GM23248 (cell line): ENCODE data around the gene FGF14. TPM values are rescaled to one million over a fixed set of nuclear protein-coding genes. Genes with fewer than 3 reads are reported as not detected.
A peak's percentile ranks its signal among the peaks of the same experiment; 100 is the strongest.

Source experiments
- DNase-seq: peaks from one replicate; pipeline ENCODE4 v3.0.0-alpha.2; 2015
- H2AFZ ChIP-seq: fragments of 200-600 bp; sonication (generic); 2 replicates; pipeline ENCODE4 v1.6.1; 2016; ENCODE audit warnings: antibody characterized with exemption
- H3F3A ChIP-seq: fragments of 200-600 bp; sonication (generic); 2 replicates; pipeline ENCODE4 v1.6.1; 2016; ENCODE audit warnings: mild to moderate bottlenecking, antibody characterized with exemption, mixed run types; ENCODE audit not compliant: insufficient read depth
- H3K27ac ChIP-seq: fragments of 200-600 bp; sonication (generic); 2 replicates; pipeline ENCODE4 v1.5.1; 2016; ENCODE audit warnings: mild to moderate bottlenecking
- H3K27me3 ChIP-seq: fragments of 200-600 bp; sonication (generic); replicated peaks from 2 replicates; pipeline ENCODE4 v1.6.1; 2016; ENCODE audit warnings: mild to moderate bottlenecking; ENCODE audit not compliant: insufficient read depth
- H3K36me3 ChIP-seq: fragments of 200-600 bp; sonication (generic); 2 replicates; pipeline ENCODE4 v1.6.1; 2016; ENCODE audit warnings: low read depth, mild to moderate bottlenecking
- H3K4me1 ChIP-seq: fragments of 200-600 bp; sonication (generic); 2 replicates; pipeline ENCODE4 v1.6.1; 2016; ENCODE audit warnings: mild to moderate bottlenecking; ENCODE audit not compliant: insufficient read depth
- H3K4me2 ChIP-seq: fragments of 200-600 bp; sonication (generic); one replicate; pipeline ENCODE4 v1.6.1; 2016; ENCODE audit warnings: mild to moderate bottlenecking; ENCODE audit not compliant: unreplicated experiment
- H3K4me3 ChIP-seq: fragments of 200-600 bp; sonication (generic); 2 replicates; pipeline ENCODE4 v1.5.1; 2016; ENCODE audit warnings: mild to moderate bottlenecking
- H3K79me2 ChIP-seq: fragments of 200-600 bp; sonication (generic); 2 replicates; pipeline ENCODE4 v1.6.1; 2016; ENCODE audit warnings: mild to moderate bottlenecking; ENCODE audit not compliant: insufficient read depth
- H3K9ac ChIP-seq: fragments of 200-600 bp; sonication (generic); 2 replicates; pipeline ENCODE4 v1.6.1; 2016; ENCODE audit warnings: mild to moderate bottlenecking
- H3K9me2 ChIP-seq: fragments of 200-600 bp; sonication (generic); 2 replicates; pipeline ENCODE4 v1.6.1; 2016; ENCODE audit warnings: mixed run types, mild to moderate bottlenecking, moderate library complexity; ENCODE audit not compliant: insufficient read depth
- H3K9me3 ChIP-seq: fragments of 200-600 bp; sonication (generic); one replicate; pipeline ENCODE4 v1.6.1; 2017; ENCODE audit warnings: low read depth
- H4K20me1 ChIP-seq: fragments of 200-600 bp; sonication (generic); 2 replicates; pipeline ENCODE4 v1.6.0; 2016; ENCODE audit not compliant: insufficient read depth
- EZH2 ChIP-seq: fragments of 200-600 bp; sonication (generic); IDR thresholded peaks from 2 replicates; pipeline ENCODE4 v1.6.1; 2018; ENCODE audit warnings: antibody characterized with exemption, mild to moderate bottlenecking; ENCODE audit not compliant: insufficient read depth, poor library complexity, severe bottlenecking
- EZH2phosphoT487 ChIP-seq: fragments of 200-600 bp; sonication (generic); IDR thresholded peaks from 2 replicates; pipeline ENCODE4 v1.6.1; 2018; ENCODE audit warnings: antibody characterized with exemption, moderate library complexity, mild to moderate bottlenecking, low read depth; ENCODE audit not compliant: insufficient read depth
- WGBS, 2 experiments: methylation state at CpG; one replicate each; pipeline ENCODE4 v1.1.6; 2015 to 2017; ENCODE audit warnings: low lambda C conversion rate in 2 of 2, low coverage in 1 of 2; ENCODE audit errors: missing lambda C conversion rate in 2 of 2; 5-methylcytosine and 5-hydroxymethylcytosine counted together
- in situ Hi-C: fragments of 300-500 bp; cut with MboI; formaldehyde crosslinking; loops from 2 replicates; pipeline ENCODE4 v1.15.0; 2020
- polyA plus RNA-seq: library from polyadenylated mRNA; unstranded; fragments of >200 nt; fragmentation: Nextera tagmentation; extraction: Ambion mirVana; gene quantifications from 2 replicates; pipeline ENCODE4 v1.2.1, GENCODE V29; 2016
- total RNA-seq: library from RNA; depleted of rRNA; stranded (reverse); fragments of >200 nt; shearing (Covaris generic); gene quantifications from 2 replicates; pipeline ENCODE4 v1.2.3, GENCODE V29; 2014

Gene FGF14
- total and polyA plus RNA-seq, 2 experiments from 2014 or later = 1.9 TPM; not detected in 1

DNA sequence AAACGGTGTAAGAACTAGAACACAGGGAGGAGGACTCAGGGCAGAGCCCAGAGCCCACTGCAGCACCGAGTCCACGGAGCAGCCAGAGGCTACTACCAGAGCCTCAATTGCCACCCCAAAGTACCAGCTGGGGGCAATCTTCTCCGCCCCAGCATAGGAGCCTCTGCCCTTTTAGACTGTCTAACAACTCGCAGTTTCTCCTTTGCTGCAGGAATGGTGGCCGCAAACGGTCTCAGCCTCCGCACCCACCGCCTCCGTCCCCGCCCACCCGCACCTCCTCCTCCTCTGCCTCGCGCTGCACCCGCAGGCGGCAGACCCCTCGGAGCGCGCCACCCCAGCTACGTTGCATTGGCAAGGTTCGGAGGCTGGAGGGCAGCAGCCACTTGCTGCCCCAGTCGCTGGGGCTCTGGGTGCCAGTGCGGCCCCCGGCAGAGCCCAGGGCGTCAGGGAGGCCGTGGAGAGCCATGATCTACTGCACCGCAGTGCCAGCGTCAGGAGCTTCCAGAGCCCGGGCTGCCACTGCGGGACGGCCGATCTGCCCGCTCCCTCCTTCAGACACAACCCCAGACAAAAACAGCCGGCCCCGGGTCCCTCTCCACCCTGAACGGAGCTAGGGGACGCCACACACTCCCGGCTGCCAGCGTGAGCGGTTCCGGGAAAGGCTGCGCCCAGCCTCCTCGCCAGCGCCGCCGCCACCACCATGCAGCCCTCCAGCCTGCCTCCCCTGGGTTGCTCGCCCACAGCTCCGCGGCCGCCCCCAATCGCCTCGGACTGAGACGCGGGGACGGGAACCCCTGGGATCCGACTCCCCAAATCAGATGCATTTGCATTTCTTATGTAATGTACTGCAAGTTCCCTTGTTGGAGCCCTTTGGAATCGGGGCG lies 1.8 kb downstream of the FGF14 start:
- H3F3A ChIP-seq = peaks cover 7% of the 10 kb centered on the region; the same call in 1 of the 2 replicates
- peaks cover 46% of the 10 kb centered on the region for H3K27me3 ChIP-seq
- no peak for TF ChIP-seq EZH2phosphoT487
- TF ChIP-seq EZH2 = no peak
- H3K9me2 ChIP-seq = no peaks in the 10 kb centered on the region
- in situ Hi-C loops = no loop called here
- H3K79me2 ChIP-seq = no peaks in the 10 kb centered on the region
- 1% methylated on average over 48 to 49 of the region's 58 CpGs for WGBS, 2 experiments
- H2AFZ ChIP-seq = peak overlapping the region; percentile 79
- peaks cover 5% of the 10 kb centered on the region for H3K4me1 ChIP-seq
- no peak overlapping the region for H3K27ac ChIP-seq
- H3K4me2 ChIP-seq = peak overlapping the region; percentile 75
- no peaks in the 10 kb centered on the region for H4K20me1 ChIP-seq
- H3K4me3 ChIP-seq = peak overlapping the region; percentile 54
- no peaks in the 10 kb centered on the region for H3K9me3 ChIP-seq
- H3K36me3 ChIP-seq = no peaks in the 10 kb centered on the region
- H3K9ac ChIP-seq = no peak overlapping the region
- peak; percentile 40 for DNase-seq

DNA sequence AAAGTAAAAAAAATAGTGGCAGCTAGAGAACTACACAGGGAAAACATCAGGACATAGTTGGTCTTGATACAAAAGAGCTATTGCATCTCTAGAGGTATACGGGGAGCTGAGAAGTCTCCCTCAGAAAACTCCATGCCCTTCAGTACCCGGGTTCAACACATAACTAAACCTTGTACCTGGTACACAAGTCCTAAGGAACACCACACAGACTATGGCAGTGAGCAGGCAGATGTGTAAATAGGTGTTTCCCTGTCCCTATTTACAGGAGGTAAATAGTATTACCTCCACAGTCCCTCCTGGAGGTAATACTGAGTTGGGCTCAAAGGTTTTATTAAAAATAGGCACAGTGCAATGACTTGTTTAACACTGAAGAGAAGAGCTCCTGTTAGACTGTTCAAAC lies 5.9 kb downstream of the FGF14 start:
- no peaks in the 10 kb centered on the region for H3F3A ChIP-seq
- H3K27me3 ChIP-seq = peaks cover 18% of the 10 kb centered on the region
- no peaks in the 10 kb centered on the region for H3K36me3 ChIP-seq
- no peak overlapping the region for H2AFZ ChIP-seq
- in situ Hi-C loops = no loop called here
- DNase-seq = no peak
- H3K4me3 ChIP-seq = no peak overlapping the region
- no peak overlapping the region for H3K9ac ChIP-seq
- no peaks in the 10 kb centered on the region for H3K79me2 ChIP-seq
- H3K4me2 ChIP-seq = no peak overlapping the region
- TF ChIP-seq EZH2phosphoT487 (no peak), EZH2 (no peak)
- no peaks in the 10 kb centered on the region for H4K20me1 ChIP-seq
- WGBS, 2 experiments = 69 to 70% methylated on average over 2 of the region's 2 CpGs
- H3K27ac ChIP-seq = no peak overlapping the region
- H3K9me3 ChIP-seq = no peaks in the 10 kb centered on the region
- H3K4me1 ChIP-seq = peaks cover 8% of the 10 kb centered on the region
- H3K9me2 ChIP-seq = no peaks in the 10 kb centered on the region

- 61 to 66% methylated on average over 10 of the region's 10 CpGs for WGBS, 2 experiments
- H3K27ac ChIP-seq = peak overlapping the region; percentile 12; the same call in 1 of the 2 replicates
- H3K27me3 ChIP-seq = peaks cover 13% of the 10 kb centered on the region
These were observed 6.7 kb downstream of the FGF14 start for GRCh38 chr13:102395174-102395573.

DNA sequence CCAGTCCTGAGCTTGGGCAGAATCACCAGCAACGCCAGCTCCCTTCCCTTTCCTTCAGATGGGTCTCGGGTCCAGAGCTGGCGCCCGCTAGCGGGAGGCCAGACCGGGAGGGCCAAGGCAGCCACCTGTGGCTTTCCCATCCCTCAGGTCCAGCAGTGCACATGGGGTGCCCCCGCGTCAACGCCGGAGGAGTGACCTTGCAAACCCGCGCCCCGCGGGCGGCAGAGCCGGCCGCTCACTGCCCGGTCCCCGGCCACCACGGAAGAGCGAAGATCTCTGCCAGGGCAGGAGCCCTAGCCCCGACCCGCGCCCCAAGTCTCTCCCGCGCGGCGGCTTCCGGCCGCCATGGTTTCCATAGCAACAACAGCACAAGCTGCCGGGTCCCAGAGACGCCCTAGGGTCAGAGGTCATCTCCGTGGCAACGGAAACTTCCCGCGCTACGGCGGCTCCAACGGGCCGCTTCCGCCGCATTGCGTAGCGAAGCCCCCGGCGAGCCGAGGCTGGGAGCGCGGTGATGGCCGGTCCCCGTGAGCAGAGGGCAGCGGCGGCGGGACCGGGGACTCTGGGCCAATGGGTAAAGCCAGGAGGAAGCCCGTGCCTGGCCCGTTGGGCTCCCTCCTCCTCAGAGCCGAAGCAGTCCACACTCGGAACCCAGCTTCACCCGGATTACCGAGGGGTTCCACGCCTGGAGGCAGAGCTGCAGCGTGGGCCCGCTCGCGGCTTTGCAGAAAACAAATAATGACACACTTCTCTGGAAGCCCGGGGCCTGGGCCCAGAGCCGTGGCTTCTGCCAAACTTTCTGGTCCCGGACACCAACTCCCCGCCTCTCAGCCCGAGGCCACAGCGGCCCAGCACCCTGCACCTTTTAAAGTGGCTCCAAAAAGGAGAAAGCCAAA lies 7.4 kb downstream of the FGF14 start:
- no peaks in the 10 kb centered on the region for H3K9me3 ChIP-seq
- peak; percentile 82 for DNase-seq

More at GRCh38 chr13:102395174-102395573, 6.7 kb downstream of the FGF14 start:
- no peaks in the 10 kb centered on the region for H3K9me2 ChIP-seq
- H3K36me3 ChIP-seq = no peaks in the 10 kb centered on the region
- peak overlapping the region; percentile 81 for H3K4me3 ChIP-seq
- no peak for TF ChIP-seq EZH2phosphoT487
- no peak for TF ChIP-seq EZH2
- H3K79me2 ChIP-seq = no peaks in the 10 kb centered on the region
- H2AFZ ChIP-seq = peak overlapping the region; percentile 95
- no peaks in the 10 kb centered on the region for H3K9me3 ChIP-seq
- no peak for DNase-seq
- in situ Hi-C loops = no loop called here
- peak overlapping the region; percentile 91 for H3K4me2 ChIP-seq
- H3F3A ChIP-seq = no peaks in the 10 kb centered on the region
- no peaks in the 10 kb centered on the region for H4K20me1 ChIP-seq
- H3K4me1 ChIP-seq = peaks cover 5% of the 10 kb centered on the region; the same call in 1 of the 2 replicates
- peak overlapping the region; percentile 74 for H3K9ac ChIP-seq

More for the DNA sequence above, 7.4 kb downstream of the FGF14 start:
- Histone ChIP-seq H3K9me2 (no peaks in the 10 kb centered on the region), H3K27ac (peak overlapping the region; percentile 12; the same call in 1 of the 2 replicates), H3K79me2 (no peaks in the 10 kb centered on the region), H4K20me1 (no peaks in the 10 kb centered on the region), H3K4me2 (peak overlapping the region; percentile 91), H3F3A (no peaks in the 10 kb centered on the region), H3K36me3 (no peaks in the 10 kb centered on the region), H3K4me3 (peak overlapping the region; percentile 81), H3K9ac (peak overlapping the region; percentile 74), H3K4me1 (peaks cover 5% of the 10 kb centered on the region; the same call in 1 of the 2 replicates), H2AFZ (peak overlapping the region; percentile 95), H3K27me3 (peaks cover 8% of the 10 kb centered on the region; the same call in 1 of the 2 replicates)
- in situ Hi-C loops = no loop called here
- WGBS, 2 experiments = 1 to 2% methylated on average over 57 to 69 of the region's 72 CpGs
- TF ChIP-seq EZH2 (no peak), EZH2phosphoT487 (no peak)
